EH (cell line): ENCODE results near the gene RIPPLY1.

Experiments
- DNase-seq: peaks from one replicate; pipeline ENCODE4 v3.0.0-alpha.2; 2015; ENCODE audit warnings: low read depth

RIPPLY1 gene

GRCh38 chrX:106903291-106903824, at the start of gene RIPPLY1:
Gene RIPPLY1, minus strand, starts transcription at chrX:106903341. Its CDS starts 54 bp downstream, at chrX:106903287.
- no peak for DNase-seq

GRCh38 chrX:106952538-106952937, 49.4 kb upstream of the RIPPLY1 start:
- DNase-seq: no peak

GRCh38 chrX:106952089-106952488, 48.9 kb upstream of the RIPPLY1 start:
- DNase-seq: no peak

GRCh38 chrX:106951230-106951629, 48.1 kb upstream of the RIPPLY1 start:
- no peak for DNase-seq

- DNase-seq: no peak
Observed at GRCh38 chrX:106950381-106950780, 47.2 kb upstream of the RIPPLY1 start.

GRCh38 chrX:106949366-106949765, 46.2 kb upstream of the RIPPLY1 start:
- no peak for DNase-seq

- DNase-seq: peak; percentile 0
Observed at GRCh38 chrX:106948641-106949040, 45.5 kb upstream of the RIPPLY1 start.

GRCh38 chrX:106946464-106946863, 43.3 kb upstream of the RIPPLY1 start:
- DNase-seq: no peak

GRCh38 chrX:106940068-106940467, 36.9 kb upstream of the RIPPLY1 start:
- DNase-seq: no peak

- DNase-seq: no peak
Observed at GRCh38 chrX:106939566-106939965, 36.4 kb upstream of the RIPPLY1 start.

GRCh38 chrX:106936246-106936645, 33.1 kb upstream of the RIPPLY1 start:
- no peak for DNase-seq

GRCh38 chrX:106935175-106935574, 32.0 kb upstream of the RIPPLY1 start:
- no peak for DNase-seq

GRCh38 chrX:106933538-106933961, 30.4 kb upstream of the RIPPLY1 start:
- DNase-seq: peak; percentile 22

- DNase-seq: peak; percentile 31
Observed at GRCh38 chrX:106932960-106933537, 29.9 kb upstream of the RIPPLY1 start.

- DNase-seq: peak; percentile 71
Observed at GRCh38 chrX:106932492-106932923, 29.4 kb upstream of the RIPPLY1 start.

- DNase-seq: peak; percentile 48
Observed at GRCh38 chrX:106931831-106932491, 28.8 kb upstream of the RIPPLY1 start.

- no peak for DNase-seq
Observed at GRCh38 chrX:106928227-106928626, 25.1 kb upstream of the RIPPLY1 start.

- DNase-seq: no peak
Observed at GRCh38 chrX:106927700-106928099, 24.6 kb upstream of the RIPPLY1 start.

- DNase-seq: no peak
Observed at GRCh38 chrX:106927023-106927422, 23.9 kb upstream of the RIPPLY1 start.

- no peak for DNase-seq
Observed at GRCh38 chrX:106921637-106922036, 18.5 kb upstream of the RIPPLY1 start.

- no peak for DNase-seq
Observed at GRCh38 chrX:106919932-106920452, 16.9 kb upstream of the RIPPLY1 start, which contains the start of gene CLDN2. Gene CLDN2, plus strand, starts transcription at chrX:106920402. Its CDS starts 7,827 bp downstream, at chrX:106928229.

- DNase-seq: peak; percentile 66
Observed at GRCh38 chrX:106917830-106918500, 14.8 kb upstream of the RIPPLY1 start.

GRCh38 chrX:106912864-106913263, 9.7 kb upstream of the RIPPLY1 start:
- peak; percentile 7 for DNase-seq
